Mesendoderm (in vitro differentiated cells): ENCODE measurements around the gene IMPG2.
A peak's percentile ranks its signal among the peaks of the same experiment; 100 is the strongest.
"Not testable (repeated sequence)": the region's sequence is repeated elsewhere in the genome, so short reads cannot be mapped to it uniquely, and the experiment has no call there.

ENCODE experiments used
- DNase-seq: peaks from one replicate; pipeline ENCODE4 v3.0.0; 2013
- H2AK5ac ChIP-seq: 2 replicates; pipeline ENCODE4 v1.6.1; 2013; ENCODE audit warnings: low read length, inconsistent platforms
- H2BK120ac ChIP-seq: 2 replicates; pipeline ENCODE4 v1.6.1; 2013; ENCODE audit warnings: low read depth, mild to moderate bottlenecking, low read length, moderate library complexity, mixed read lengths
- H2BK15ac ChIP-seq: replicated peaks from 2 replicates; pipeline ENCODE4 v1.6.1; 2013; ENCODE audit warnings: low read depth, mild to moderate bottlenecking, moderate library complexity
- H2BK5ac ChIP-seq: 2 replicates; pipeline ENCODE4 v1.6.1; 2013; ENCODE audit warnings: low read length, inconsistent platforms
- H3K18ac ChIP-seq: 2 replicates; pipeline ENCODE4 v1.6.1; 2013; ENCODE audit warnings: mild to moderate bottlenecking, low read length, mixed read lengths
- H3K23ac ChIP-seq: one replicate; pipeline ENCODE4 v1.6.1; 2013; ENCODE audit warnings: low read length
- H3K27ac ChIP-seq: 2 replicates; pipeline ENCODE4 v1.5.1; 2013; ENCODE audit warnings: low read depth, mild to moderate bottlenecking, inconsistent platforms, low read length, moderate library complexity
- H3K27me3 ChIP-seq: 2 replicates; pipeline ENCODE4 v1.6.1; 2013; ENCODE audit warnings: low read length, control low read depth, mild to moderate bottlenecking, inconsistent platforms; ENCODE audit not compliant: insufficient read depth, poor library complexity
- H3K36me3 ChIP-seq: 2 replicates; pipeline ENCODE4 v1.6.1; 2013; ENCODE audit warnings: low read length, inconsistent platforms; ENCODE audit not compliant: control insufficient read depth, insufficient read depth
- H3K4ac ChIP-seq: one replicate; pipeline ENCODE4 v1.6.1; 2013; ENCODE audit warnings: low read depth, mild to moderate bottlenecking, low read length, moderate library complexity
- H3K4me1 ChIP-seq: 2 replicates; pipeline ENCODE4 v1.6.1; 2013; ENCODE audit warnings: low read depth, low read length, inconsistent platforms; ENCODE audit not compliant: control insufficient read depth
- H3K4me2 ChIP-seq: 2 replicates; pipeline ENCODE4 v1.6.1; 2013; ENCODE audit warnings: low read length
- H3K4me3 ChIP-seq: 2 replicates; pipeline ENCODE4 v1.5.1; 2013; ENCODE audit warnings: mild to moderate bottlenecking, low read length
- H3K56ac ChIP-seq: one replicate; pipeline ENCODE4 v1.6.1; 2013; ENCODE audit warnings: low read length
- H3K79me1 ChIP-seq: 2 replicates; pipeline ENCODE4 v1.6.1; 2013; ENCODE audit warnings: low read length, inconsistent platforms
- H3K79me2 ChIP-seq: 2 replicates; pipeline ENCODE4 v1.6.1; 2013; ENCODE audit warnings: mild to moderate bottlenecking, low read length; ENCODE audit not compliant: control insufficient read depth, insufficient read depth
- H3K9ac ChIP-seq: 2 replicates; pipeline ENCODE4 v1.6.1; 2013; ENCODE audit warnings: low read length, inconsistent platforms
- H4K5ac ChIP-seq: one replicate; pipeline ENCODE4 v1.6.1; 2013; ENCODE audit warnings: low read length
- H4K8ac ChIP-seq: one replicate; pipeline ENCODE4 v1.6.1; 2013; ENCODE audit warnings: low read depth, mild to moderate bottlenecking, control low read depth, low read length, moderate library complexity
- WGBS: extraction: QIAGEN DNeasy Blood & Tissue Kit; methylation state at CpG from one replicate; pipeline ENCODE4 v1.1.7; 2013; ENCODE audit warnings: low lambda C conversion rate, missing lambda C conversion rate; ENCODE audit not compliant: insufficient coverage; ENCODE audit errors: extremely low coverage; 5-methylcytosine and 5-hydroxymethylcytosine counted together

IMPG2 gene

DNA sequence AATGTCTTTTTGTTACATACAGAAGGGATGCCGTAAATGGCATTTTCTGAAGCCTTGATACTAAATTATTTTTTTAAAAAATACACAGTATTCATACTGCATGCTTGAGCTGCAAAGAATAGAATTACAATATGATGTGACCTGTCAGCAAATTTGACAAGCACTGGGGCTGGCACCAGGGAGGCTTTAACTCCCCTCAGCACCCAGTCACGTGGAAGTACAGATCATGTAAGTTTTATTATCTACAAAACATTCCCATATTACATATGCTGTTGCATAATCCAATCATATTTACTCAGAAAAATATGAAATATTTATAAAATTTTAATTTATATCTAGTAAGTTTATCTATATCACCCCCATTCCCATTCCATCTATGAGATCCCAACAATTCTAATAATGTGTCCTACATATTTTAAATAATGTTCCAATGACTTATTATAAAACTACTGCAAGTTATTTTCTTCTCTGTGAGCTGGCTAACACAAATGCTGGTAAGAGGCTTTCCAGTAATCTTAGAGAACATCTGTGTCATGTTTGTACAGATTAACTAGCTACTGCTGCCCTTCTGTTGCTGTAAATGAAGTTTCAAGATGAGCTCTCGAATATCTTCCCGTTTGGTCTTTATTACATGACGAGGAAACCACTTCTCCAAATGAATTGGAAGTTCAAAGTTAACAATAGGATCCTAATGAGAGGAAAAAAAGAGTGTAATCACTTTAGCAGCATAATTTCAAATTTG, 5.2 kb upstream of the IMPG2 start:
- H3K4me1 ChIP-seq: no peaks in the 10 kb centered on the region
- no peaks in the 10 kb centered on the region for H3K79me2 ChIP-seq
- no peak overlapping the region for H3K56ac ChIP-seq
- H3K36me3 ChIP-seq: no peaks in the 10 kb centered on the region
- no peak overlapping the region for H3K23ac ChIP-seq
- no peak overlapping the region for H3K4me3 ChIP-seq
- H2BK15ac ChIP-seq: no peak overlapping the region
- H3K4me2 ChIP-seq: no peak overlapping the region
- no peak overlapping the region for H3K18ac ChIP-seq
- no peak overlapping the region for H4K8ac ChIP-seq
- no peak overlapping the region for H3K4ac ChIP-seq
- H3K9ac ChIP-seq: no peak overlapping the region
- DNase-seq: no peak
- H3K27me3 ChIP-seq: no peaks in the 10 kb centered on the region
- no peak overlapping the region for H2BK5ac ChIP-seq
- H3K79me1 ChIP-seq: no peaks in the 10 kb centered on the region
- no peak overlapping the region for H2AK5ac ChIP-seq
- H4K5ac ChIP-seq: no peak overlapping the region
- H2BK120ac ChIP-seq: no peak overlapping the region
- H3K27ac ChIP-seq: no peak overlapping the region
- WGBS: no CpG with 5 or more reads among the region's 5 CpGs

DNA sequence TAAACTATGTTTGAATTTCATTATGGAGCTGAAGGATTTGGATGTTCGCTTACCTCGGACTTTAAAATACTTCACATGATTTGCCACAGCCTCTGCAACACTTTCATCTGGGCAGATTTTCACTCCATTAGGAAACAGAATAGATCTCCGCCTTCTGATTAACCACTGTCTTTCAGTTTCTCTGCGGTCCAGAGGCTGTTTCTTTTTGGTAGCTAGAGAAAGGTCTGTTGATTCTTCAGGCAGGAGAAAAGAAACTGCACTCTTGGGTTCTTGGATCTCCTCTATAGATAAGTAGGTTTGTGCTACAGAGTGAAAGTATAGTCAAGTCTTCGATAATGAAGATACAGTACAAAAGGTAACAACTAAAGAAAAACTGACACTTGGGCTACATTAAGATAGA, 844 bp downstream of the IMPG2 start:
- DNase-seq: peak; percentile 41
- no peak overlapping the region for H3K27ac ChIP-seq

DNA sequence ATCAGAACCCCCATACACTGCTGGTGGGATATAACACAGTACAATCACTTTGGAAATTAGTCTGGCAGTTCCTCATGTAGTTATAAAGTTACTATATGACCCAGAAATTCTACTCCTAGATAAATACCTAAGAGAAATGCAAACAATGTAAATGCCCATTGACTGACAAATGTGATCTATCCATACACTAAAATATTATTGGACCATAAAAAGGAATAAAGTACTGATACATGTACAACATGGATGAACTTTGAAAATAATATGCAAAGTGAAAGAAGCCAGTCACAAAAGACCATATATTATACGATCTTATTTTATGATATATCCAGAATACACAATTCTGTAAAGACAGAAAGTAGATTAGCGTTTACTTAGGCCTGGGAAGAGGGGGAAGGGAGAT, 7.8 kb downstream of the IMPG2 start:
- Histone ChIP-seq H3K18ac (no peak overlapping the region), H3K79me2 (no peaks in the 10 kb centered on the region), H3K4me3 (no peak overlapping the region), H3K27me3 (no peaks in the 10 kb centered on the region), H3K56ac (no peak overlapping the region), H3K23ac (no peak overlapping the region), H3K4ac (no peak overlapping the region), H4K5ac (no peak overlapping the region), H2BK5ac (no peak overlapping the region), H3K79me1 (no peaks in the 10 kb centered on the region), H3K9ac (no peak overlapping the region), H4K8ac (no peak overlapping the region), H2BK120ac (no peak overlapping the region), H2BK15ac (no peak overlapping the region), H3K36me3 (no peaks in the 10 kb centered on the region), H3K4me1 (peaks cover 3% of the 10 kb centered on the region), H2AK5ac (no peak overlapping the region), H3K4me2 (no peak overlapping the region), H3K27ac (no peak overlapping the region)
- DNase-seq: no peak
- WGBS: no CpG with 5 or more reads among the region's 2 CpGs

More for the DNA sequence above, 844 bp downstream of the IMPG2 start:
- no peak overlapping the region for H3K9ac ChIP-seq
- no peak overlapping the region for H4K8ac ChIP-seq
- no peak overlapping the region for H3K56ac ChIP-seq
- no peak overlapping the region for H2BK120ac ChIP-seq
- H4K5ac ChIP-seq: no peak overlapping the region
- no peaks in the 10 kb centered on the region for H3K79me2 ChIP-seq
- no peak overlapping the region for H3K23ac ChIP-seq
- no peak overlapping the region for H2BK5ac ChIP-seq
- no peak overlapping the region for H3K4me3 ChIP-seq
- H2BK15ac ChIP-seq: no peak overlapping the region
- H3K4me2 ChIP-seq: no peak overlapping the region
- no peaks in the 10 kb centered on the region for H3K79me1 ChIP-seq
- no peaks in the 10 kb centered on the region for H3K4me1 ChIP-seq
- no peak overlapping the region for H2AK5ac ChIP-seq
- H3K4ac ChIP-seq: no peak overlapping the region
- no peak overlapping the region for H3K18ac ChIP-seq
- no peaks in the 10 kb centered on the region for H3K27me3 ChIP-seq
- no peaks in the 10 kb centered on the region for H3K36me3 ChIP-seq
- no CpG with 5 or more reads among the region's 5 CpGs for WGBS

DNA sequence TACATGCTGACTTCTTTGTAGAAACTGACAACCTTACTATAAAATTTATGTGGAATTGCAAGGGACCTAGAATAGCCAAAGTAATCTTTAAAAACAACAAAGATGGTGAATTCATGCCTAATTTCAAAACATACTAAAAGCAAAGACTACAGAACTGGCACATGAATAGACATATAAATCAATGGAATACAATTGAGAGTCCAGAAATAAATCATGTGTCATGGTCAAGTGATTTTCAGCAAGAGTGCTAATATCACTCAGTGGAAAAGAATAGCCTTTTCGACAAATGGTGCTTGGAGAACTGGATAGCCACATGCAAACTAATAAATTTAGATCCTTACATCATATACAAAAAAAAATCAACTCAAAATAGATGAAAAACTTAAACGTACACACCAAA, 8.7 kb downstream of the IMPG2 start:
- Histone ChIP-seq H3K9ac (no peak overlapping the region), H2AK5ac (no peak overlapping the region), H4K5ac (no peak overlapping the region), H3K27me3 (no peaks in the 10 kb centered on the region), H3K4me3 (no peak overlapping the region), H4K8ac (no peak overlapping the region), H3K4me2 (no peak overlapping the region), H2BK15ac (no peak overlapping the region), H3K79me1 (no peaks in the 10 kb centered on the region), H3K4me1 (peaks cover 3% of the 10 kb centered on the region), H3K79me2 (no peaks in the 10 kb centered on the region), H3K18ac (no peak overlapping the region), H2BK5ac (no peak overlapping the region), H2BK120ac (no peak overlapping the region), H3K36me3 (no peaks in the 10 kb centered on the region), H3K23ac (no peak overlapping the region), H3K56ac (no peak overlapping the region), H3K27ac (no peak overlapping the region), H3K4ac (no peak overlapping the region)
- no peak for DNase-seq
- no CpG with 5 or more reads among the region's 2 CpGs for WGBS

DNA sequence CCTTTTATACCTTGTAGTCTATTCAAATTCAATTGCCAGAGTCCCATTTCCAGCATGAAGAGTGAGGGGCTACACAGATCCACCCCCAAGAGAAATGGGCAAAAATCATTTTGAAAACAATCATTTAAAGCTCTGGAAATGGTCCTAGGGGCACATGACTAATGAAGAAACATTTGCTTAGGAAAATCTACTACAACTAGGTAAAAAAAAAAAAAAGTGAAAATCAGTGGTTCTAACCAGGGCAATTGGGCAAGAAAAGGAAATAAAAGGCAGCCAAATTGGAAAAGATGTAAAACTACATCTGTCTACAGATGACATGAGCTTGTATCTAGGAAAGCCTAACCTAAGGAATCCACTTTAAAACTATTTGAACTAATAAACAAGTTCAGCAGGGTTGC, 9.4 kb downstream of the IMPG2 start:
- no peak overlapping the region for H3K56ac ChIP-seq
- no peak overlapping the region for H2BK15ac ChIP-seq
- no peaks in the 10 kb centered on the region for H3K36me3 ChIP-seq
- H4K8ac ChIP-seq: no peak overlapping the region
- H2BK120ac ChIP-seq: no peak overlapping the region
- no peaks in the 10 kb centered on the region for H3K27me3 ChIP-seq
- H3K79me1 ChIP-seq: no peaks in the 10 kb centered on the region
- no peak overlapping the region for H3K9ac ChIP-seq
- no peak overlapping the region for H4K5ac ChIP-seq
- DNase-seq: no peak
- no peak overlapping the region for H3K4me2 ChIP-seq
- H3K27ac ChIP-seq: no peak overlapping the region
- H3K4ac ChIP-seq: no peak overlapping the region
- peaks cover 3% of the 10 kb centered on the region for H3K4me1 ChIP-seq
- H3K79me2 ChIP-seq: no peaks in the 10 kb centered on the region
- H2BK5ac ChIP-seq: no peak overlapping the region
- H3K18ac ChIP-seq: no peak overlapping the region
- no peak overlapping the region for H2AK5ac ChIP-seq
- H3K4me3 ChIP-seq: no peak overlapping the region
- H3K23ac ChIP-seq: no peak overlapping the region

DNA sequence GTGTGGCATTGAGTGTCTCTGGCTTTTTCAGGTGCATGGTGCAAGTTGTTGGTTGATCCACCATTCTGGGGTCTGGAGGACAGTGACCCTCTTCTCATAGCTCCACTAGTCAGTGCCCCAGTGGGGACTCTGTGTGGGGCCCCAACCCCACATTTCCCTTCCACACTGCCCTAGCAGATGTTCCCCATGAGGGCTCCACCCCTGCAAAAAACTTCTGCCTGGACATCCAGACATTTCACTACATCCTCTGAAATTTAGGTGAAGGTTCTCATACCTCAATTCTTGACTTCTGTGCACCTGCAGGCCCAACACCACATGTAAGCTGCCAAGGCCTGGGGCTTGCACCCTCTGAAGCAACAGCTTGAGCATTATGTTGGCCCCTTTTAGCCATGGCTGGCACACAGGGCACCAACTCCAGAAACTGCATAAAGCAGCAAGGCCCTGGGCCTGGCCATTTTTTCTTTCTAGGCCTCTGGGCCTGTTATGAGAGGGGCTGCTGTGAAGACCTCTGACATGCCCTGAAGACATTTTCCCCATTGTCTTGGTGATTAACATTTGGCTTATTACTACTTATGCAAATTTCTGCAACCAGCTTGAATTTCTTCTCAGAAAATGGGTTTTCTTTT, 12.1 kb downstream of the IMPG2 start:
- H4K5ac ChIP-seq, H2BK15ac ChIP-seq, H3K9ac ChIP-seq, H3K4me1 ChIP-seq, H3K27me3 ChIP-seq, H3K56ac ChIP-seq, H3K36me3 ChIP-seq, H4K8ac ChIP-seq, H3K4me2 ChIP-seq, H2AK5ac ChIP-seq, H3K4ac ChIP-seq, H3K23ac ChIP-seq, H3K4me3 ChIP-seq, H2BK120ac ChIP-seq, H2BK5ac ChIP-seq, H3K18ac ChIP-seq, H3K27ac ChIP-seq, H3K79me2 ChIP-seq, H3K79me1 ChIP-seq: not testable (repeated sequence)
- peak; percentile 14 for DNase-seq
